GM23248 (cell line): Measurements from ENCODE around the gene ROBO2.

ENCODE experiments used
- EZH2 ChIP-seq: fragments of 200-600 bp; sonication (generic); IDR thresholded peaks from 2 replicates; pipeline ENCODE4 v1.6.1; 2018; ENCODE audit warnings: antibody characterized with exemption, mild to moderate bottlenecking; ENCODE audit not compliant: insufficient read depth, poor library complexity, severe bottlenecking
- EZH2phosphoT487 ChIP-seq: fragments of 200-600 bp; sonication (generic); IDR thresholded peaks from 2 replicates; pipeline ENCODE4 v1.6.1; 2018; ENCODE audit warnings: antibody characterized with exemption, moderate library complexity, mild to moderate bottlenecking, low read depth; ENCODE audit not compliant: insufficient read depth

DNA sequence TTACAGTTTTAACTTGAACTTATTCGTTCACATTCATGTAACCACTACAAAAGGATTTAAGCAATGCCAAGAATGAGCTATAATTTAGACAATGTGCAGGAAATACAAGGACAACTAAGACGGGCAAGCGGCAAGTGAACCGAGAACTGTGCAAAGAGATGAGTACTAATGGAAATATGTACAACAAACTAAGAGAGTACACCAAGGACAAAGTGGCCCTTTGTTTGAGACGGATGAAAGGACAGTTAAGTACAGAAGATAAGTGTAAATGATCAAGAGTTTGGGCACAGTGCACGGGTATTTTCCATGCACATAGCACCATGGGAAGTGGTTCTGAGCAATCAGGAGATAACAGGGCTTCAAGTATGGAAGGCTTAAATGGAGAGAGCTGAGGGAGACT, 281.7 kb downstream of the ROBO2 start:
- TF ChIP-seq EZH2 (no peak), EZH2phosphoT487 (no peak)
